DOHH2 (cell line): ENCODE results near the gene CXCL1.

Experiments used
- EZH2phosphoT487 ChIP-seq: fragments of 200-600 bp; sonication (generic); IDR thresholded peaks from 2 replicates; pipeline ENCODE4 v1.6.1; 2017; ENCODE audit warnings: borderline replicate concordance, mild to moderate bottlenecking, antibody characterized with exemption, low read length, moderate library complexity, mixed read lengths
- TF ChIP-seq, protein P1 (sequence below): fragments of 200-600 bp; sonication (generic); IDR thresholded peaks from one replicate; pipeline ENCODE4 v1.5.1; 2014; ENCODE audit warnings: antibody characterized with exemption, mild to moderate bottlenecking, low read depth, low read length; ENCODE audit not compliant: poor library complexity, severe bottlenecking

DNA sequence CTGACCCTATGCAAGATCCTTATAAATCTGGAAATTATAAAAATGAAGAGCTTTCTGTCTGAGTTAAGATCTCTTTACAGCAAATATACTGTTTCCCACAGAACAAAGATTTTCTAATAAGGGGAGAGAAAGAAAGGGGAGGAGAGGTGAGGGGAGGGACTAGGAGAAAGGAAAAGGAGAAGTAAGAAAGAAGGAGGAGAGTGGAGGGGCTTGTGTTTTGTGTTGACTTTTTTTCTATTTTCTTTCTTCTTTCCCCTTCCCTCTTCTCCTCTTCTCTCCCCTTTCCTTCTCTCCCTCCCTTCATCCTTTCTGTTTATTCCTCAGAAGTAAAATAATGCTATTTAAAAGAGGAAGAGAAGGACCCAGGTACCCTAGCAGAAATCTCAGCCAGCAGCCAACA lies 26.5 kb upstream of the CXCL1 start:
- TF ChIP-seq, protein P1, sequence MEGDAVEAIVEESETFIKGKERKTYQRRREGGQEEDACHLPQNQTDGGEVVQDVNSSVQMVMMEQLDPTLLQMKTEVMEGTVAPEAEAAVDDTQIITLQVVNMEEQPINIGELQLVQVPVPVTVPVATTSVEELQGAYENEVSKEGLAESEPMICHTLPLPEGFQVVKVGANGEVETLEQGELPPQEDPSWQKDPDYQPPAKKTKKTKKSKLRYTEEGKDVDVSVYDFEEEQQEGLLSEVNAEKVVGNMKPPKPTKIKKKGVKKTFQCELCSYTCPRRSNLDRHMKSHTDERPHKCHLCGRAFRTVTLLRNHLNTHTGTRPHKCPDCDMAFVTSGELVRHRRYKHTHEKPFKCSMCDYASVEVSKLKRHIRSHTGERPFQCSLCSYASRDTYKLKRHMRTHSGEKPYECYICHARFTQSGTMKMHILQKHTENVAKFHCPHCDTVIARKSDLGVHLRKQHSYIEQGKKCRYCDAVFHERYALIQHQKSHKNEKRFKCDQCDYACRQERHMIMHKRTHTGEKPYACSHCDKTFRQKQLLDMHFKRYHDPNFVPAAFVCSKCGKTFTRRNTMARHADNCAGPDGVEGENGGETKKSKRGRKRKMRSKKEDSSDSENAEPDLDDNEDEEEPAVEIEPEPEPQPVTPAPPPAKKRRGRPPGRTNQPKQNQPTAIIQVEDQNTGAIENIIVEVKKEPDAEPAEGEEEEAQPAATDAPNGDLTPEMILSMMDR = no peak
- TF ChIP-seq EZH2phosphoT487 = no peak
